ENCODE data around the gene TSPEAR.

TSPEAR gene

DNA sequence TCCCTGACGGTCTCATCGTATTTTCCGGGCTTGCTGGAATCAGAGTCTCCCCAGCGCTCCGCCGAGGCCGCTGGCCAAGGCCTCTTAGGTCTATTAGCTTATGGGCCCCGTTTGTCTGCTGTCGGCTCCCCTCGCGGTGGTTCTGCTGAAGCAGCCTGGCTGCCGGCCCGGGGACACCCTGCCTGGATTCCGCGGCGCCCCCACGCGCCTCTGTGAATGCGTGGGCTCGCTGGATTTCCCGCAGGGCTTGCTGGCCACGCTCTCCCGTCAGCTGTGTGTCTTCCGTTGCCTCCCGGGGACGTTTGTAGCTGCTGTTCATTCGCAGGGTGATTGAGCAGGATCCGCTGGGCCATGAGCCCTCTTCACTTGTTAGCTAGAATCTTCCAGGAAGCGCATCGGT lies 247.6 kb downstream of the TSPEAR start:
- DNase-seq (ENCODE audit: low read depth in 2 of 2) = no peak

DNA sequence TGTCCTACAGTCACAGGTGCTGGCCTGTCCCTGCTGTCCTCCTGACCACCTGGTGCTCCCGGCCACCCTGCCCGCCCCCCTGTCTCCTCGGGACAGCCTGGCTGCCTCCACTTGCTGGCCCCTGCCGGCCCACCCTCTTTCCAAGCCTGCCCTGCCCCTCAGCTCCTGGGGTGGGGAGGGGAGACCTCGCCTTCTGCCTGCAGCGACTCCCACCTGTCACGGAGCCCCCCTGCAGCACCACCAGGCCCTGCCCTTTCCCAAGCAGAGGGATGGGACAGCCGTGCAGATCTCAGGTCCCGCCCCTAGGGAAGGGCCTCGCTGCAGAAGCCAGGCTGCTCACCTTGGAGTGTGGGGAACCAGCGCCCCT lies 248.6 kb downstream of the TSPEAR start:
- DNase-seq (ENCODE audit: low read depth in 2 of 2) = no peak

DNA sequence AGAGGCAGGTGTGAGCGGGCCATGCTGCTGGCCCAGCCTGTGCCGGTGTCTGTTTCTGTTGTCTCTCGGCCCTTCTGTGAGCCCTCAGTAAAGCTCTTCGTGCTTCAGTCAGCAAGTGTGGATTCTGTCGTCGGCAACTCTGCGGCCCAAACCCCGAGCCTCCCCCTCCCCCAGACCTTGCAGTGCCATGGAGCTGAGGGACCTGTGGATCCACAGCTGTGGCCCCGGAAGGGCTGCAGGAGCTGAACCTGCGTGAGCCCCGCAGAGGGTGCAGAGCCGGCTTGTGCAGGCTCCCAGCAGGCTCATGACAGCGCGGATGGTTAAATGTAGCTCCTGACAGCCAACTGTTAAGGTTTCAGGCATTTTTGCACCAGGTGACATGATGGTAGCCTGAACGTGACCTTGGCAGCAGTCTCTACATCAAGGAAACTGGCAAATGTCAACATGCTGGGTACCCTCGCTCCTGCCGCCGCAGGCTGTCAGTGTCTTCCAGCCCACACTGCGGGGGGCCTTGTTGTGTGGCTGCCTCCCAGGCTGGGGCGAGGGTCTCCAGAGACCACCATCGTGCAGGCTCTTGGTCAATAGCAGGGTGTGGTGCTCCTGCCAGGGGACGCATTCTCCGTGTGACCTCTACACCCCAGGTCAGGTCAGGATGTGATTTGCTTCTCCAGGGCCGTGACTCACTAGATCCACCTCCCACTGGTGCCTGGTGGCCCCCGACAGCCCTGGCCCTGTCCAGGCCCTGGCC lies 249.1 kb downstream of the TSPEAR start:
- no peak for DNase-seq (ENCODE audit: low read depth in 2 of 2)

DNA sequence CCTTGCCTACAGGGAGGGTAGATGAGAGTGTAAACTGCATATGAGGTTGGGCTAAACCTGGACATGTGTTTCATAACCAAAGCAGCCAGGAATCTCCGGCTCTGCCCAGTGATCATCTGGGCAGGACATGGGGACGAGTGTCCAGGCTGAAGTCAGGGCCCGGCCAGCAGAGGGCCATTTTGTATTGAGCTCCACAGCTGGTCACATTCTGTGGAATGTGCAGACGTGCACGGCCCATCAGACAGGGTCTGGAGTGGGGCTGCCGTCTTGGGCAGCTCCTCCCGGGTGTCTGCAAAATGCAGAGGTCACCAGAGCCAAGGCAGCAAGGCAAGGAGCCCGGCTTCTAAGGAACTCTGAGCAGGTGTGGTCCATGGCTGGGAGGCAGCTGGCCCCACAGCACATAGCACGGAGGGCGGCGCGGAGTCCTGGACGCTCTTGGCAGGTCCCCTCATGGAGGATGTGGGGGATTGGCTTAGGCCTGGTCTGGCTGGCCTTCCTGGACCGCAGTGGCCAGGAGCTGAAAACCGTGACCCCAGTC lies 249.8 kb downstream of the TSPEAR start:
- no peak for DNase-seq (ENCODE audit: low read depth in 2 of 2)

DNA sequence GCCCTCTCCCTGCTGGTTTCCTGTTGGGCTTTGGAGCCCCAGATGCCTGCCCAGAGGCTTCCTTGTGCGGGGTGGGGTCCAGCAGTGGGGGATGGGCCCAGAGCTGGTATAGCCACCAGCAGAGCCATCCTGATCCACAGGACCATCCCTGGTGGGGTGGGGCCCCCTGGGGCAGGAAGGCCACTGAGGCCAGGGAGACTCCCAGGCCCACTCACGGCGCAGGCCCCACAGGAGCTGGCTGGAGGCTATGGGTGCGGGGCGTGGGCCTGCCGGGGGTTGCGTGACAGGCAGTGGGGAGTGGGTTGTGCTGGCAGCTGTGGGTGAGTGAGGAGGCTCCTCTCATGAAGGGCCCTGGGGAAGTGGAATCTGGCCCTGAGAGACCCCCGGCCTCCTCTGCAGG lies 250.4 kb downstream of the TSPEAR start:
- no peak for DNase-seq (ENCODE audit: low read depth in 2 of 2)

DNA sequence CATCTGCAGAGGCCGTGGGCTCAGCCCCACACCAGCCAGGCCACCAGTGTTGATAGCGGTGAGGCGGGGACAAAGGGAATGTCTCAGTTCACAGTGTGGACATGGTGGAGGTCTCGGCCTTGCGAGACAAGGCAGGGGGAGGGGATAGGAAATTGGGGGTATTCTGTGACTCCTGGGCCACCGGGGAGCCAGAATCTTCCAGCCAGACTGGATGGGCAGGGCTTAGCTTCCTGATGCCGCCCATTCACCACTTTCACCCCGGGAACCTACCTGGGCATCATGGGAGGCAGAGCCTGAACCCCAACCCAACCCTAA lies 251.0 kb downstream of the TSPEAR start:
- DNase-seq (ENCODE audit: low read depth in 2 of 2) = no peak

DNA sequence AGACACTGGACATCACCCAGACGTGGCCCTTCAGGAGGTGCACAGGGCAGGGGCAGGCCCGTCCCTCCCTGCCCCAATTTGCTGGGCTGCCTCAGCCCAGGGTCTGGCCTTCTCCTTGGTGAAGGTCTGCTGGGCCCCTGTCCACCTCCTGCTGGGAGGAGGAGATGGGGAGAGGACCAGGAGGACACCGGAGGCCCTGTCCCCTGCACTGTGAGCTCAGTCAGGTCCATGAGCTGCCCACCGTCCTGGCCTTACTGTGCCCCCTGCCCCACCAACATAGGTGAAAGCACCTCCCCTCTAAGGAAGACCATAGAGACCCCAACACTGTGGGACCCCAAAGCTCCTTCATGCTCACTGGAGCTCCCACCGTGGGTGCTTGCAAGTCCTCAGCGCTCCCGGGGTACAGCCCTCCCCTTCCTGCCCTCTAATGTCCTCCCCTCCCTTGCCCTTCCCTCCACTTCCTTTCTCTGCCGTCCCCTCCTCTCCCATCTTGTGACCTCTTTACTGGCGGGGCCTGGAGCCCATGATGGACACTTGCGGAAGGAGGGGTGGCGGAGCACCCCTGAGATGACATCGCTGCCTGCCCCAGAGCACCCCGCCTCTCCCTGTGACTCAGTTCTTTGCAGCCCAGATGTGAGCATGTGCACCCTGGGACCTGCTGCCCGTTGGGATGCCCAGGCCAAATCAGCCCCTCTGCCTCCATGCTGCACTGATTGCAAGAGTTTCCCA lies 251.5 kb downstream of the TSPEAR start:
- no peak for DNase-seq (ENCODE audit: low read depth in 2 of 2)

DNA sequence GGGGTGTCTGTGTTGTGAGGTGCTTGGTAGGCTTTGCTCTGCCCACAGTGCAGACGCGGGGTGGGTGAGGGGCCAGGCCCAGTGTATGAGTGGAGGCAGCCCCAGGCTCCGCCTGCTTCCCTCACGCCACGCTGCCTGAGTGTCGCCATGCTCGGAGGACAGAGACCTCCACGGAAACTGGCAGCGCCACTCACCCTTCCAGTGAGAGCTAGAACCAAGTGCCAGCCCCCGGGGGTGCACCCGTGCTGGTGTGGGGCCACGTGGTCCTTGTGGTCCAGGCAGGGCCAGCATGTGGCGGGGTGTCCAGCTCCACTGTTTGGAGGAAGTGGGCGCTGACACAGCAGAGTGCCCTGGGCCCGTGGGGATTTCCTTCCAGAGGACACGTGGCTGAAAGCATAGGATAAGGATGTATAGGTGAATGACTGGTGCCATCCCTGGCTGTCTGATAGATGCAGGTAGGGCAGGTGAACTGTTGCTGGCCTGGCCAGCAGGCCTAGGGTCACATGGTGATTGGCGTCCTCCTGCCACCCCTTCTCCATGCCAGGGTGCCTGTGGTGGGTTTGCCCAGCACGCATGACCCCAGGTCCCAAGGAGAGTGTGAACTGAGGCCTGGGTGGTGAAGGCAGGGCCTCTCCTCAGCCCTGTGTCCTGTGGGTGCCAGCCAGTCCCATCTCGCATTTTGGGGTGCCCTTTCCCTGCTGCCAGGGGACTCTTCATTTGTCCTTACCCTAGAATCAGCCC lies 252.2 kb downstream of the TSPEAR start:
- DNase-seq (ENCODE audit: low read depth in 2 of 2) = no peak

DNA sequence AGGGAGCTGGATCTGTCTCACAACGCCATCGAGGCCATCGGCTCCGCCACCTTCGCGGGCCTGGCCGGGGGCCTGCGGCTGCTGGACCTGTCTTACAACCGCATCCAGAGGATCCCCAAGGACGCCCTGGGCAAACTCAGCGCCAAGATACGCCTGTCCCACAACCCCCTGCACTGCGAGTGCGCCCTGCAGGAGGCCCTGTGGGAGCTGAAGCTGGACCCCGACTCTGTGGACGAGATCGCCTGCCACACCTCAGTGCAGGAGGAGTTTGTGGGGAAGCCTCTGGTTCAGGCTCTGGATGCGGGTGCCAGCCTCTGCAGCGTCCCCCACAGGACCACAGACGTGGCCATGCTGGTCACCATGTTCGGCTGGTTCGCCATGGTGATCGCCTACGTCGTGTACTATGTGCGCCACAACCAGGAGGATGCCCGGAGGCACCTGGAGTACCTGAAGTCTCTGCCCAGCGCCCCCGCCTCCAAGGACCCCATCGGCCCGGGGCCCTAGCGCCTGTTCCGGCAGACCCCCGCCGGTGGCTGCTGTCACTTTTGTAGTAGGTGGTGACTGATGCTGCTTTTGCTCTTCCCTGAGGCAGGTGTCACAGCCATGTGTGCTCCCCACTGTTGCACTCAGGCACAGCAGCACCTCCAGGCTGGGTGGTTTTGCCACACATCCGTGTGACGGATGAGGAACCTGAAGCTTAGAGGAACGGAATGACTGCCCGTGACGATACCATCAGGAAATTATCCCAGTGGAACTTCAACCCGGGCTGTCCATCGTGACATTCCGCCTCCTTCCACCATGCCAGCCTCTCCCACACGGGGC lies 254.2 kb downstream of the TSPEAR start:
- DNase-seq (ENCODE audit: low read depth in 2 of 2) = no peak

DNA sequence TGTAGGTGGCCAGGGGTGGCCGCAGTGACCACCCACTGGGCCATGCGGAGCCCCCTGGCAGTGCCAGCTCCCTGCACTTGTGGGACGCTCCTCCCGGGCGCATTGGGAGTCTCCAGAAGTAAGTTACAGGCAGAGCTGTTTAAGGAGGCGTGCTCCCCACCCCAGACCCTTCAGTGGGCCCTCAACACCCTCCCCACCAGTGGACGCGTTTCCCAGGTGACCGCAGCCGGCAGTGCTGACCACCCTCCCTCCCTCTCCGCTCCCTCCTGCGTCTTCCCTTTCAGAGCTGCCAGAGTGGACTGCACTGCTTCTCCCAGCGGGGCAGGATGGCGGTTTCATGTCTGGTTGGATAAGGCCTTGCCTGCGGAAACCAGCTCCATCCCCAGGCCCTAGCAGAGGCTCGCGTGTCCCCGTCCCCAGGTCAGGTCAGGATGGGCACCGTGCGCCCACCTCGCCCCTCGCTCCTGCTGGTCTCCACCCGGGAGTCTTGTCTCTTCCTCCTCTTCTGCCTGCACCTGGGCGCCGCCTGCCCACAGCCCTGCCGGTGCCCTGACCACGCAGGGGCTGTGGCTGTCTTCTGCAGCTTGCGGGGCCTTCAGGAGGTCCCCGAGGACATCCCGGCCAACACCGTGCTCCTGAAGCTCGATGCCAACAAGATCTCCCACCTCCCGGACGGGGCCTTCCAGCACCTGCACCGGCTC lies 255.0 kb downstream of the TSPEAR start:
- no peak for DNase-seq (ENCODE audit: low read depth in 2 of 2)

DNA sequence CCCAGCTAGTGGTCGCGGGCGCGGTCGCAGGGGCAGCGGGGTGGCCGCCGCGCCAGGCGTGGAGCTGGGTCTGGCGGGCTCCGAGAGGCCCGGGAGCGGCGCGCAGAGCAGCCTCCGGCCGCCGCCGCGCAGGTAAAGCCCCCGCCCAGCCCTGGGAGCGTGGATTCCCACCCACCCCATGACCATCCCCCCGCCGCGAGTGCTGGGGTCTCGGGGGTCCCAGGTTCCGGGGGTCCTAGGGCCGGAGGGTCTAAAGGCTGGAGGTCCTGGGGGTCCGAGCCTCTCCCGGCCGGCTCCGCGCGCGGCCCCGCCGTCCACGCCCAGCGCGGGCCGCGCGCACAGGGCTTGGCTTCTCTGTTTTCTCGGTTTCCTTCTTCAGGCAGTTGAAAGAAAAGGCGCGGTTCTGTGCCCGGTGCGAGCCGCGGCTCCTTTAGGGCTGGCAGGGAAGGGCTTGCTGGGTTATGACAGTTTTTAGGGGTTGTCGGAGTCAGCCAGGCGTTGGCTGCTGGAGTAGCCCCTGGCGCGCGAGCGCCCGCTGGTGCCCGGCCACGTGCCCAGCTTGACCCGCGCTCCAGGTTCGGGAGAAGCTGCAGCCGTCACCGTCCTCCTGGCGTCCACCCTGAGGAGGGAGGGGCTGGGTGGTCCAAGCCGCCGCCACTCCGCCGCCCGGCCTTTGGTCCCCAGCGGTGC lies 255.7 kb downstream of the TSPEAR start:
- peak in 1 of 2 experiments; percentile 22 for DNase-seq (ENCODE audit: low read depth in 2 of 2)

DNA sequence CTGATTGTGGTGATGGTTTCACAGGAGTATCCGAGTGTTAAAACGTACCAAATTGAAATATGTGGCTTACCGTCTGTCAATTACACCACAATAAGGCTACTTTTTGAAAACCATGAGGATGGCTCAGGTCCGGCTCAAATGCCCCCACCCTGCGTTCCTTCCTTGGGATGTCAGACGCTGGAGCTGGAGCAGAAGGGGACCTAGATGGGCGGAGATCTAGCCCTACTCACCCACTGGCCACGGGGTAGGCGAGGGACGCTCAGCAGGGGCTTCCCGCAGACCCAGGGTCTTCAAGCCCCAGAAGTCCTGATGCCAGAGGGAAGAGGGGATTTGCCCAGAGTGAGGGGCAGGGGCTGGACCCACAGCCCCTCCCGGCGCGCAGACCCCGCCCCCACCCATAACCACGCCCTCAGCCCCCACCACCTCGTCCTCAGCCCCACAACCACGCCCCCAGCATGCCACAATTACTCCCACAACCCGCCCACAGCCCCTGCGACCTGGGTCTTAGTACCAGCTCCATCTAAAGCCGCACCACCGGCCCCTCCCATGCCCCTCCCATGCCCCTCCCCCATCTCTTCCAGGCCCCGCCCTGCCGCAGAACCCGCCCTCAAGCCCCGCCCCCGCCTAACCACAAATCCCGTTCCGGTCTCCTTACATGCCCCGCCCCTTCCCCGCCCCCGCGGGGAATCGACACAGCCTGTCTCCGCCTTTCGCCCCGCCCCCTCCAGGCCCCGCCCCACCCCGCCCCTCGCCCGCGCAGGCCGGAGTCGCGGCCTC lies 256.4 kb downstream of the TSPEAR start, which contains the start of gene LRRC3:
TSS of gene LRRC3 (plus strand) at position 764 of the 777 bp plus-strand sequence. CDS start 1,135 bp downstream, outside the sequence.
- DNase-seq (ENCODE audit: low read depth in 2 of 2) = peak; percentile 63 to 78

DNA sequence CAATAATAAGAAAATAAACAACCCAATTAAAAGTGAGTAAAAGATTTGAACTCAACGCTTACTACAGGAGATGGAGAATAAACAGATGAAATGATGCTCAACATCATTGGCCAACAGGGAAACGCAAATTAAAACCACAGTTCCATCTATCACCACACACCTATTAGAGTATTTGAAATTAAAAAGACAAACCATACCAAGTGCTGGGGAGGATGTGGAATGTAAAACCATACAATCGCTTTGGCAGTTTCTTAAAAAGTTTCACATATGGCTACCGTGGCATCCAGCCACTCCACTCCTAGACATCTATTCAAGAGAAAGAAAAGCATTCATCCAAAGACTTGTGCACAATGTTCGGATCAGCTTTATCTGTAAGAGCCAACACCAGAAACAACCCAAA lies 257.3 kb downstream of the TSPEAR start:
- no peak for DNase-seq (ENCODE audit: low read depth in 2 of 2)

DNA sequence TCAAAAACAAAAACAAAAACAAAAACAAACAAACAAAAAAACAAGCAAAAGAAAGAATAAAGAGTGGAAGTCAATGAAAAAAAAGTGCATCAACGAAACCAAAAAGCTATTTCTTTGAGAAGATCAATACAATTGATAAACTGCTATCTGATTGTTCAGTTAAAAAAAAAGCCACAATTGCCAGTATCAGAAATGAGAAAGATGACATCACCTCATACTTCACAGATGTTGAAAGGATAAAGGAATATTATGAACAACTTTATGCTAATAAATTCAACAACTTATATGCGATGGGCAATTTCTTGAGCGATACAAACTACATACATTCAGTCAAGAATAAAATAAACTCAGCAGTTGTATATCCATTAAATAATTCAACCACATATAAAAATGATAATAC lies 258.3 kb downstream of the TSPEAR start:
- DNase-seq (ENCODE audit: low read depth in 2 of 2) = no peak

DNA sequence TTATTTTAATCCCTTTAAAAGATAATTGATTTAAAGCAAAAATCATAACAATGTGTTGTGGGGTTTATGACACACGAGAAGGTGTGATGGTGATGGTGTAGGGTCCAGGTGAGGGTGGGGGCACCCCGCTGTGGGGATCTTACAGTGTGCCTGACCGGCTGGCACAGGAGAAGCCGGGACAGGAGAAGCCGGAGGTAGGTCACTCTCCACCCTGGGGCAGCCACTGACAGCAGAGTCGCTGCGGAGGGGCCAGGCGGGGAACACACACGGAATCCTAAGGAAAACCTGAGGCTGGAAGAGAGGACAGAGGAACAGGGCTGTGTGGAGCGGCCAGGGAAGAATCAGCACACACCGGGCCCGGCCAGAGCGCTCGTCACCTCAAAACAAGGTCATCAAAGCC lies 260.4 kb downstream of the TSPEAR start:
- DNase-seq (ENCODE audit: low read depth in 2 of 2) = no peak

DNA sequence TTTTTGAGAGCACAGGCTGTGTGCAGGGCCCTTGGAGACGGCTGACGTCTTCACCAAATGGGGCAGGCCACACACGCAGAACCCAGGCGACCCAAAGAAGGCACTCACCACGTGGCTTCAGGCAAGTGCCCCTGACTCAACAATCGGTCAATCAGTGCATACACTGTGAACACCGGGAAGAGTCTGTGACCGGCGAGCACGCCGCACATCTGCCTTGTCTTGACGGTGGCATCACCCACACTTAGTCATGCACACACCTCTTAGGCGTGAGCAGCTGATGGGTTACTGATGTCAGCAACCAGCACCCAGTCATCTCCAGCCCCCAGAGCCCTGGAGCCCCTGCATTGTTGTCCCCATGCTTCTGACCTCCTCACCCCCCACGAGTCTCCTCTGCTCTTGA lies 261.0 kb downstream of the TSPEAR start:
- DNase-seq (ENCODE audit: low read depth in 2 of 2) = no peak

DNA sequence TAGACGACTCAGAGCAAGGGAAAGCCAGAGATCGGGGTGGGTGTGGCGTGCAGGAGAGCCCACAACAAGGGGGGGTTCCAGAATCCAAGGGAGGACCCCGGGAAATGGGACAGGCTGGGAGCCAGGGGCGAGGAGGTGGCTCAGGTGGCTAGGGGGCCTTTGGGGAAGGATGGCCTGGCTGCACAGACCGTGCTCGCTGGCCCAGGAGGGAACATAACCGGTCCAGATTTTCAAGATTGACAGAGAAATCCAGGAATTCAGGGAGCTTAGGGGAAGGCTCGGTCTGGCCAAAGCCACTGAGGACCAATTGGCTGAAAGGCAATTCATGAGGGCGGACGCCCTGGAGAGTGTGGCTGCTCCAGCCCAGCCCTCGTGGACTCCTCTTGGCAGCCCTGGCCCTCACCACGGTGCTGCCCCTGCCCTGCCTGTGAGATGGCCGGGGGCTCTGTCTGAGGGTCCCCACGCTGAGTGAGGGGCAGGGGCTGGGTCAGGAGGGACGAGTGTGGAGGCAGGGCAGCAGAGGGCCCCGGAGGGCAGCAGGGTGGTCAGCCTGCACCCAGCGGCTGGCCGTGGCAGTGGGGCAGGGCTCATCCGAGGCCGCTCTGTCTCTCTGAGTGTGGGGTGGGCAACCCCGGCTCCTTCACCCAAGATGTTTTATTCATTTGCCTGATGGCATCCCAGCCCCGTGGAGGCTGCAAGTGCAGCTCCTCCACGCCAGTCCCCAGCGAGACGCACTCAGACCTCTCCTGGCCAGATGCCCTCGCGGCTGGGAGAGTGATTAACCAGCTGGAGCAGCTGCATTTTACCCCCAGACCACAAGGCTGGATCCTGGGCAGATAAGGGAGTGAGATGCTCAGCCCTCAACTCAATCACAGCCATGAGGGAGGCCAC lies 261.7 kb downstream of the TSPEAR start:
- no peak for DNase-seq (ENCODE audit: low read depth in 2 of 2)

DNA sequence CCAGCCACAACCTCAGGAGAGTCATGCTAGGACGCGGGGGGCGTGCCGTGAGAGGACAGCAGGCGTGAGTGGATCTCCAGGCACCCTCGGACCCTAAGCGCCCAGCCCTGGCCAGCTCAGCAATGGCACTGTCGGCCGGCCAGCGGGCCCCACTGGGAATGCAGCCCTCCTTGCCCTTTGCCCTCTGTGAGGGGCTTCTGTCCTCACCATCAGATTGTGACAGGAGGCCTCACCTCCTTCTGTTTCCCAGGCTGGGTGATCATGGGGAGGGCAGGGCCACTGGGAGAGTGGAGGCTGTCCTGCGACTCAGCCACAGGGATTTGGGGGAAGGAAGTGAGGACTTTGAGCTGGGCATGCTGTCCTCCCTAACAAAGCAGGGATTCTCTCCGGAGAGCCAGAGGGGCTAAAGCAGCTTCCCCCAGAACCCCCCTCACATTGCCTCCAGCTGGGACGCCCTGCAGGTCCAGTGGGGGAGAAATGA lies 262.7 kb downstream of the TSPEAR start:
- DNase-seq (ENCODE audit: low read depth in 2 of 2) = no peak
